HG03571 (cell line): ENCODE data around the gene CD99L2.
"Not testable (repeated sequence)": the region's sequence is repeated elsewhere in the genome, so short reads cannot be mapped to it uniquely, and the experiment has no call there.

Experiments used
- ATAC-seq: cut with Tn5 transposase; IDR thresholded peaks from one replicate; pipeline ENCODE4 v1.9.1; 2021; ENCODE audit not compliant: unreplicated experiment

Gene CD99L2

DNA sequence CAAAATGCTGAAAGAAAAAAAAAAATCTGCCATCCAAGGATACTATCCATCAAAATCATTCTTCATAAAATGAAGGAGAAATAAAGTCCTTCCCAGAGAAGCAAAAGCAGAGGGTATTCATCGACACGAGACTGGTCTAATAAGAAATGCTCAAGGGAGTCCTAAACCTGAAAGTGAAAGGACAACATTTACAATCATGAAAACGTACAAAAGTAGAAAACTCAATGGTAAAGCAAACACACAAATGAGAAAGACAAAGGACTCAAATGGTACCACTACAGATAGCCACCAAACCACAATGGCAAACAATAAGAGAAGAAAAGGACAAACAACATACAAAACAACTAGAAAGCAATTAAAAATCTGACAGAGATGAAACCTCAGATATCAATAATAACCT, 41.0 kb downstream of the CD99L2 start:
- ATAC-seq, result no peak

GRCh38 chrX:150856785-150857184, 41.7 kb downstream of the CD99L2 start:
- ATAC-seq, result no peak

GRCh38 chrX:150856101-150856500, 42.4 kb downstream of the CD99L2 start:
- no peak for ATAC-seq

DNA sequence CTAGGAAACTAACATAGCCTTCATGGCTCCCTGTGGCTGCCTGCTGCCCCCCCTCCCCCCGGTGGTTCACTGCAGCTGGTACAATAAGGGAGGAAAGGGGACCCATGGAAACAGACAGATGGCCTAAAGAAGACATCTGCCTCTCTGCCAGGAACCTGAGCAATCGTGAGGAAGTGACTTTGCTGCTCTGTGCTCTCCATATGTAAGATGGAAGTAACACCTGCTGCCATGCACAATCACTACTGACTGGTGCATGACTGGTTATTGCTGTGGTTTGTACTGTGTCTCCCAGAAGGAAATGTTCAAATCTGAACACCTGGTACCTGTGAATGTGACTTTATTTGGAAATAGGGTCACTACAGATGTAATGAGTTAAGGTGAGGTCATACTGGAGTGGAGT, 43.6 kb downstream of the CD99L2 start:
- ATAC-seq, result no peak

DNA sequence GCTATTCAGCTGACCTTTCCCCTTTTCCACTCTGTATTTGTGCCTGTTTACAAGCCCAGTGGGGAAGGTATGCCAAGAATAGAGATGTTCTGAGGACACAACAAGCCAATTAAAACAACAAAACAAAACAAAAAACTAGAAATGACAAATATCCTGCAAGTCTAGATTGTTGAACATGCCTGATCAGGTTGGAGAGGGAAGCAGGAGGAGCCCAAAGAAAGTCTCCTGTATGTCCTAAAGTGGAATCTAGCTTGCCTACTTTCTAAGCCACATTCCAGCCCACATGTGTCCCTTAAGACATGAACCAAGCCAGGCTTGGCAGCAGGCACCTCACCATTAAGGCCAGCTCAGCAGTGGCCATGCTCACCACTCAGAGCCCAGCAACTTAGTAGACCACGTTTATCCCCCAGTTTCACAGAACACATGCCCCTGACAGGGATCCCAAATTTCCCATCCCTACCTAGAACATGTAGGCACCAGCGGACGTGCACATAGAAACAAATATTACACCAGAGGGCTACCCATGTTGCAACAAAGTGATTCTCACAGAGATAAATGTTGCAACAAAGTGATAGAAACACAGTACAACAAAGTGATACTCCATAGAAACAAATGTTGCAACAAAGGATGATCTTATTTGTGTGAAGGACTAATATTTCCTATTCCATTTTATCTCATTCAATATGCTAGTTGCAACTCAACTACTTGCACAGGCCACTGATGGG, 48.3 kb downstream of the CD99L2 start:
- ATAC-seq, result no peak

DNA sequence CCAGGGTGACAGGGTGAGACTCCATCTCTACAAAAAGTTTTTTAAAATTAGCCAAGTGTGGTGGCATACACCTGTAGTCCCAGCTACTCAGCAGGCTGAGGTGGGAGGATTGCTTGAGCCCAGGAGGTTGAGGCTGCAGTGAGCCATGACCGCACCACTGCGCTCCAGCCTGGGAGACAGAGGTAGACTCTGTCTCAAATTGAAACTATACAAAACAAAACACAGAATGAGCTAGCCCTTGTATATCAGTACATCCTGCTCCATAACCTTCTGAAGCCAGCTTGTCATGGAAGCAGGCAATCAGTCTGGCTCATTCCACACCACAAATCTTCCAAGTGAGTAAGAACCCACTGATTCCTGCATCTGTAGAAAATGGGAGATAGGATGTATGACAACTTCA, 49.0 kb downstream of the CD99L2 start:
- ATAC-seq, result peak; percentile 53

- ATAC-seq, result peak; percentile 22
These were observed 49.5 kb downstream of the CD99L2 start for GRCh38 chrX:150848914-150849365.

- ATAC-seq, result no peak
These were observed 51.4 kb downstream of the CD99L2 start for GRCh38 chrX:150847088-150847487.

- ATAC-seq, result no peak
These were observed 52.3 kb downstream of the CD99L2 start for GRCh38 chrX:150846130-150846529.

DNA sequence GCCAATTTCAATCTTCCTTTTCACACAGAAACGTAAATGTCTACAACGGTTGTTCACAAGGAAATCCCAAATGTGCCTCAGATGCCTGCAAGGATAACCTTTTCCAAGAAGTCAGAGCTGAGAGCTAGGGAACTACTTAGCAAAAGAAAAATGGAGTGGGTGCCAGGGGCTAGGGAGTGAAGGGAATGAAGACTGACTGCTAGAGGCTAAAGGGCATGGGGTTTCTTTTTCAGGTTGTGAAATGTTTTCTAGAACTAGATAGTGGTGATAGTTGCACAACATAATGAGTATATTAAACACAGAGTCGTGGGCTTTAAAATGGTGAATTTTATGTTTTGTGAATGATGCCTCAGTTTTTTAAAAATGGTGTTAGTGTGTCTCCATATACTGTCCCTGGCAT, 53.4 kb downstream of the CD99L2 start:
- ATAC-seq, result no peak

GRCh38 chrX:150844016-150844415, 54.5 kb downstream of the CD99L2 start:
- no peak for ATAC-seq

DNA sequence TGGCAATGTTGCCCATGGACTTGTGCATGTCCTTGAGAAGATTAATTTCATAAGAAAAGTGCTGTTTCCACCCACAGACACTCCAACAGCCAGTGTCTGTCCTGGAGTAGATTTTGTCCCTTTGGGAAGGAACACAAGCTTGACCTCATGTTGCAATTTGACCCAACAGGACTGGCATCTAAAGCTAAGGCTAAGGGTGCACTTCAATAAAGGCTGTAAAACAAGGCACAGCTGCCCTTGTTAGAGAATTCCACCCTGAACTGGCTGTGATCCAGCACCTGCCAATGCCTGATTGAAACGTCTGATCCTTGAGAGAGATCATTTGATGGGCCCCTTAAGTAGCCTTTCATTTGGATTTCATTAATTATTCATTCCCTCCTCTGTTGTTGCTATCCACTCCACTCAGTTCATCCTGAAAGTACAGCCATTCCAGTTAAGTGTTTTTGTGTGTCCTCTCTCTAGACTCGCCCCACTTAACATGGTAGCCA, 56.2 kb downstream of the CD99L2 start:
- no peak for ATAC-seq

DNA sequence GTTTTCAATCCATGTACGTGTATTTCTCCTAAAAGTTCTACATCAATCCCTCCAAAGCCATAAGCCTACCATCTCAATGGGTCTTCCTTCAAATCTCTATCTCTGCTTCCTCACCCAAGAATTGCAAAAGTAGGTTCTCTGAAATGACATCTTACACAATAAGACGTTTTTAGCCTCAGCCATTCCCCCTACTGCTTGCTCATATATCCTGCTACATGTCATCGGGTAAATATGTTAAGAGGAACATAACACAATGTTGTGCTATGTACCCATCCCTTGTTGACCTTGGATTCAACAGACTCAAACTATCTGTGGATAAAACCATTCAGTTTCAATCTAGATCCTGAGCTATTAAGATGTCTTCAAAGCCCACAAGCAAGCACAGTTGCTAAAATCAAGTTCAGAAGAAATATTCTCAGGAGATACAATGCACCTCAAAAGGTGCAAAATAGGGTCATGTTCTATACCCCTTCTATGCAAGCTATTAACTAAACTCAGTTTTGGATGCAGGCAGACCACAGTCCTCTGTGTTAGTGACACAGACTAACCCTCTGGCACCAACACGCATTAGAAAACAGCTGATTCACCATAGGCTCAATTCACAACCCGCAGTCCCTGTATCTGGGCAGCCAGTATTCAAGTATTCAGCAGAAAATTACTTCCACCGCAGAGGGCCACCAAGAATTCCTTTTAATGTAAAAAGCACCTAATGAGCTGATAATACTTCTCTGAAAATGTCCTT, 56.8 kb downstream of the CD99L2 start:
- ATAC-seq, result no peak

GRCh38 chrX:150837845-150838244, 60.6 kb downstream of the CD99L2 start:
- ATAC-seq, result no peak

GRCh38 chrX:150834695-150835094, 63.8 kb downstream of the CD99L2 start:
- ATAC-seq, result no peak

- ATAC-seq, result no peak
These were observed 64.9 kb downstream of the CD99L2 start for GRCh38 chrX:150833454-150834056.

- ATAC-seq, result no peak
These were observed 66.6 kb downstream of the CD99L2 start for GRCh38 chrX:150831863-150832262.

- no peak for ATAC-seq
These were observed 69.7 kb downstream of the CD99L2 start for GRCh38 chrX:150828785-150829184.

DNA sequence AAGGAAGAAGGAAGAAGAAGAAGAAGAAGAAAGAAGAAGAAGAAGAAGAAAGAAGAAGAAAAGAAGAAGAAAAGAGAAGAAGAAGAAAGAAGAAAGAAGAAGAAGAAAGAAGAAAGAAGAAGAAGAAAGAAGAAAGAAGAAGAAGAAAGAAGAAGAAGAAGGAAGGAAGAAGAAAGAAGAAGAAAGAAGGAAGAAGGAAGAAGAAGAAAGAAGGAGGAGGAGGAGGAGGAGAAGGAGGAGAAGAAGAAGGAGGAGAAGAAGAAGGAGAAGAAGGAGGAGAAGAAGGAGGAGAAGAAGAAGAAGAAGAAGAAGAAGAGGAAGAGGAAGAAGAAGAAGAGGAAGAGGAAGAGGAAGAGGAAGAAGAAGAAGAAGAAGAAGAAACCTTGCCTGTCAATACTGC, 74.1 kb downstream of the CD99L2 start:
- not testable (repeated sequence) for ATAC-seq

- ATAC-seq, result not testable (repeated sequence)
These were observed 74.6 kb downstream of the CD99L2 start for GRCh38 chrX:150823826-150824225.

DNA sequence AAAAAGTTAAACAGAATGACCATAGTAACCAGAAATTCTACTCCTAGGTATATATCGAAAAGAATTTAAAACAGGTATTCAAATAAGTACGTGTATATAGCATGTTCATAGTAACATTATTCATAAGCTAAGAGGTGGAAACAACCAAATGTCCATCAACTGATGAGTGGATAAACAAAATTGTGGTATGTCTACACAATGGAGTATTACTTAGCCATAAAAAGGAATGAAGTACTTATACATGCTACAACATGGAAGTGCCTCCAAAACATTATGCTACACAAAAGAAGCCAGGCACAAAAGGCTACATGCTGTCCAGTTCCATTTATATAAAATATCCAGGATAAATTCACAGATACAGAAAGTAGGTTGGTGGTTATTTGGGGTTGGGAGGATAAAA, 76.5 kb downstream of the CD99L2 start:
- ATAC-seq, result no peak

DNA sequence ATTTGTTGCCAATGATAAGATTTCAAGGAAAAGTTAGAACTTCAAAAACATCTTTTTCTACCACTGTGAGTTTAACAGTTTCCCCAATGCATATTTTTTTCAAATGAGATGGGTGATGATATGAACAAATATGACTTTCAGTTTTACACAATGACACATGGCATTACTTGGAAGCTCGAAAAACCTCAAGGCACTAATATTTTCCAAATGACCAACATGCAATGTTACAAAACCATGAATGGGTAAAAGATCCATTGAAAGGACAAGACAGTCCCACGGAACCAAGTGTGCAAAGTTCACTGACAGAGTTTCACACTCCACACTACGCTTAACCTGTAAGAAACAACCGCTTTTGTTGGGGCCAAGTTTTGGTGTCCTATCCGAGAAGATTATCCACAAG, 84.5 kb downstream of the CD99L2 start:
- no peak for ATAC-seq
